H4 (cell line): ENCODE results near the gene ETV4. TPM values are rescaled to one million over a fixed set of nuclear protein-coding genes. Genes with fewer than 3 reads are reported as not detected.

Experiments
- DNase-seq: peaks from one replicate; pipeline ENCODE4 v3.0.0-alpha.2; 2015; ENCODE audit warnings: low spot score
- total RNA-seq: library from RNA; depleted of rRNA; stranded (reverse); fragments of >200 nt; shearing (Covaris generic); gene quantifications from 2 replicates; pipeline ENCODE4 v1.2.3, GENCODE V29; 2014

Gene ETV4
- total RNA-seq, 1 experiment from 2014 or later = 8.1 TPM

DNA sequence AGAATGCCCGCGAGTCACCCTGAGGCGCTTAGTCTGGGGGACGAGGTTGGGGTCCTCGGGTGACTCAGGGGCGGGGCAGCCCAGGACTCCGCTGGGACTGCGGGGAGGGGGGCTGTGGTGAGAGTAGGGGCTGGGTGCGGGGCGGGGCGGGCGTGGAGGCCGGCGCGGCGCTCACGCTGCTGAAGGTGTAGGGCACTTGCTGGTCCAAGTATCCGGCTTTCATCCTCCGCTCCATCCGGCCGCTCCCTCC, 832 bp downstream of the ETV4 start:
- no peak for DNase-seq

DNA sequence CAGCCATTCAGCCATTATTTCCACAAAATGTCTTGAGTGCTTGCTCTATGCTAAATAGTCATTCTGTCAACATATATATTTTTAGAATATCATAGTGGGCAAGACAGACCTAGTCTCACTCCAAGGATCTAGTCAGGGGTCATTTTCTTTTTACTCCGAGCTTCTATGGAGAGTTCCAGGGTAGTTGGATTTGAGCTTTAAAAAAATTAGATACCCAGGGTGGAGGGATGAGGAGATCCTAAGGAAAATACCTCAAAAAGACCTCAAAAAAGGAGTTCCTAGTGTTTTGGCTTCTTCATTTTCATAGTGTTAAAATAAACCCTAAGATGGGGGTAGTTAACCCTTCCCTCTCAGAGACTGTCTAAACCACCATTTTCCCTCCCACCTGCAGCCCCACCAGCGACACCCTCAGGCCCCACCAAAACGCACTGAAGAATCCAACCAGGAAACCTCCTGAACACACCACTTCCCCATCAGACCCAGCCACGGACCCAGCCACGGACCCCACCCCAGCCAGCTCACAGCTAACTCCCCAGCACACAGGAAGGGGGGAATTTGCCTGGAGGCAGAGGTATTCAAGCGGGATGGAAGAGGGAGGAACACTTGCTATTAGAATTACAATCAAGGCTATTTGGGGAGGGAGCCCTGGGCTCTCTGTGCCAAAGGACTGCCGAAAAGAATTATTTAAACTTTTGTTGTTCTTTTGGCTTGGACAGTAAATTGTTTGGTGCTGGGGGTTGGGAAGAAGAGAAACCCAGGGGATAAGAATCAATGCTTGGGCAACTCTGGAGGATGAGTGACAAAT, 2.2 kb downstream of the ETV4 start:
- DNase-seq = no peak

DNA sequence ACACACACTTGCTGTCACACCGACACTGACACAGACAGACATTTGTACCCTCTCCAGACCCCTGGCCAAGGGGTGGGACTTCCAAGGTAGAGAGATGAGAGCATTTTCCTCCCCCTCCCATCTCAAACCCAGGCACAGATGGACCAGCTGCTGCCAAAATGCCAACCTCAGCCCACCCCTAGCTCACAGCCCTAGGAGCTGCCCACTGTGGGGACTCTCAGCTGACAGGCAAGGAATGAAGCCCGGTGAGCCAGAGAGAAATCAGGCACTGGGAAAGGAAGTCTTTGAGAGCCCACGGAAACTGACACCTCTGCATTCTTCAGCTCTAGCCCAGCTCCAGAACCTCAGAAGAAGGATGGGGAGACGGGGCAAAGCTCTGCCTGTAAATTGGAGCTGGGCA, 2.8 kb downstream of the ETV4 start:
- DNase-seq = no peak

DNA sequence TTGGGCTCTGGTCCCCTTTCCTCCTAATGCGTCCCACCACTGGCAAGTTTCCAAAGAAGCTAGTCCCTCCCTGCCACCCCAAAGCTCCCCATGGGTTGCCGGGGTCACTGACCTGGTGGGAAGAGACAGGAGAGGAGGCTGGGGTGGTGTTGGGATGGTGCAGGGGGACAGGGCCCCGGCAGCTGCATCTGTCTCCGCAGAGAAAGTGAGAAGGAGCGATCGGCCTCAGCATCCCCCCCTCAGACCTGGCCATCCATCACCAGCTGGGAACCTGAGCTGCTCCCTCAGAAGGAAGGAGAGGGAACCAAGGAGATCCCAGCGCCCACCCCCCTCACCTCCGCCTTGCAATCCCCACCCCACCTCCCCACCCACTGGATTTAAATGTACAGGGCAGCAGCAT, 3.3 kb downstream of the ETV4 start:
- DNase-seq = no peak

DNA sequence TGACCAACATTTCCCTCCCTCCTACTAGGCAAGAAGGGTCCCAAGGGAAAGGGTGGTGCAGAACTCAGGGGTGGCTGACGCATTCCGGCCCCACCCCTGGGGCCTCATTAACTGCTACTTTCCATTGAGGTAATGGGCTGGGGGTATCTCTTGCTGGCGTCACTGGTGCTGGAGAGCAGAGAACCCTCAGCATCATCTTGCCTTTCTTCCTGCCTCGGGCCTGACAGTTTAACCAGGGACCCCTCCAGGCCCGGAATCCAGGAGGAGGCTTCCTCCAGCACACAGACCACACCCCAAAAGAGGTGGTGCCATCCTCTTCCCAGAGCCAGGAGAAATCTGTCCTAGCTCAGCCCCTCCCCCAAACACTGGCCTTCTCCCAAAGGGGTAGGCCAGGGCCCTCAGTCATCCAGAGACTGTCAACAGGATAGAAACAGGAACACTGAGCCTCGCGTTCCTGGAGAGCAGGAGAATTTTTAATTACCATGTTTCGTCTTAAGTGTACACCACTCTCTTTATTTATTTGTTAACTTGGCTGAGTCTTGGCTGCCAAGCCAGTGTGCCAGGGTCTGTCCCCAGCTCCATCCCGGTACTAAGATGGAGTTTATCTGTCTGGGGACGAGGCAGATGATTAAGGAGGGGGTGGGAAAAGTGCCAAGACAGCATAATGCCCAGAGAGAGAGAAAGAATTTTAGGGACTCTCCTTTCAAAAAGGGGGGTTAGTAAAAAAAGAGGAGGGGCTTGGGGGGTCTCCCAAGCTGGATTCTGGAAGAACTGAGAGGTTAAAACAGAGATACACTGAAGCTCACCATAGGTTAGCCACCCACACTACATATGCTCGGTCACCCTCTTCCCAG, 5.1 kb downstream of the ETV4 start:
- no peak for DNase-seq

DNA sequence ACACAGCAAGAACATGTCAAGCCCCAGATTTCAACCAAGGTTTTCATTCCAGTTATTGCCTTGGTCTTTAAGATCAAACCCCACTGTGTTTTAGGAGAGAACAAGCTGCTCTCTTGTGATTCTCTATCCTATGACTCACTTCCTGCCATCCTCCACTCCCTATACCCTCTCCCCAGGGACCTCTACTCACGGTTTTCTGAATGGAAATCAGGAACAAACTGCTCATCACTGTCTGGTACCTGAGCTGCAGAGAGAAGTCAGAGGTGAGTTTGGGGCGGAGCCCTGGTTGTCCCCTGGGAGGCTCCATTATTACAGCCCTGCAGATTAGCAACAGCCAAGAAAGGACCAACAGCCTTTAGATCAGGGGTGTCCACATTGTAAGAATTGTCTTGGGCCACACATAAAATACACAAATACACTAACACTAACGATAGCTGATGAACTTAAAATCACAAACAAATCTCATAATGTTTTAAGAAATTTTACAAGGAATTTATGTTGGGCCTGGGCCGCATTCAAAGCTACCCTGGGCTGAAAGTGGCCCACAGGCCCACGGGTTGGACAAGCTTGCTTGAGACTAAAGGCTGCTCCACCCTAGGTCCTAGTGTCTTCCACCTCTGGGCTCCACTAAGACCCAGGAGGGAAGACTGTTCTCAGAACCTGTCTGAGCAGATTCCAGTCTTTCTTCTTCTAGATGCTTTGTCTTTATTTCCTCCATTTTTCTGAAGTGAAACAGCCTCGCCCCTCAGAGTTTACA, 9.7 kb downstream of the ETV4 start:
- peak; percentile 22 for DNase-seq

DNA sequence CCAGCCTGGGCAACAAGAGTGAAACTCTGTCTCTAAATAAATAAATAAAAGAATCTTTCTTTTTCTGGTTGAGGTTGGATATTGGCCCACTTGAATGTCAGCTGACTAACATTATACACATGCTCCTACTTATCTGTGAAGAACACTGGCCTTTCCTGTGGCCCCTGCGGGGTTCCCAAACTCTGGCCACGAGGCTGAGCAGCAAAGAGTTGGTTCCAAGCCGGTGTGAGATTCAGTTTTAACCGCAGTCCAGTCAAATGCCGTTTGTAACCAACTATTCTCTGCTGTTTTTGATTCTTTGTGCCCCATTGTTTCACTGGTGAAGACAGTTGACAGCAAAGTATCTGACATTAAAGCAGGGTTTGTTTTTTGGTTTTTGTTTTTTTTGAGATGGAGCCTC, 11.2 kb downstream of the ETV4 start:
- DNase-seq = no peak

DNA sequence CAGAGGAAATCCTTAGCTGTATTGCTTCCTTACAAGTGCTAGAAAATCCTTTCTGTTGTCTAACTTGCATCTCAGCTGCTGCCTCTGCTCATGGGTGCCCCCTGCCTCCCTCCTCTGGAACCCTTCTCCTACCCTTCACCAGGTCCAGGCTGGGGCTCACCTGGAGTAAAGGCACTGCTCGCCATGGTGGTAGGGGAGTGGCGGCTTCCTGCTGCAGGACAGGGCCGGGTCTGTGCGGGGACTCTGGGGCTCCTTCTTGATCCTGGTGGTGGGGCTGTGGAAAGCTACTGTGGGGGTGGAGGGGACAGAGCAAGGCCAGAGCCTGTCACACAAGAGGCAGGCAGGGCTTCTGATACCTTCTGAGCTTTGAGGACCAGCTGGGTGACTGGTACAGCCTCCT, 12.4 kb downstream of the ETV4 start:
- no peak for DNase-seq

DNA sequence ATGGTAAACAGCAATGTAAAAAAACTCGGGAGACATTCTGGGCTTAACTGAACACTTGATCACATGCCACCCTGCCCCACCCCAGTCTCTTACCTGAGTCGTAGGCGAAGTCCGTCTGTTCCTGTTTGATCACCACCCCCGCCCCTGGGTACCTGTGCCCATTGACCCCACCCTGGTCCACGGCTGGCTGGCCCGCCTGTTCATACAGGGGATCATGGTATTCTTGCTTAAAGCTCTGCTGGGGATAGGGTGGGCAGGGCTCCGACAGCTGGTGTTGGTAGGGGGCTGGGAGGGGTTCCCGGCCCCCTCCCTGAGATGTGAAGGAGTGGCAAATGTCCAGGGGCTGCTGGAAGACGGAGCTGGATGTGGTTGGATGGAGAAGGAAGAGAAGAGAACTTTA, 13.6 kb downstream of the ETV4 start:
- DNase-seq = no peak

DNA sequence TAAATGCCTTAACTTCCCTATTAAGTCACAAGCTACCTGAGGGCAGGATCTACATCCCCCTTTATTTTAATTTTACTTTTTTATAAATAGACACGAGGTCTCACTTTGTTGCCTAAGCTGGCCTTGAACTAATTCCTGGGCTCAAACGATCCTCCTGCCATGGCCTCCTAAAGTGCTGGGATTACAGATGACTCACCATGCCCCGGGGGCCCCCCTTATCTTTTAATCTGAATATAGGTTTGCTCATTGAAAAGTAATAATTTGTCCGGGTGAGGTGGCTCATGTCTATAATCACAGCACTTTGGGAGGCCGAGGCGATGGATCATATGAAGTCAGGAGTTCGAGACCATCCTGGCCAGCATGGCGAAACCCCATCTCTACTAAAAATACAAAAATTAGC, 14.2 kb downstream of the ETV4 start:
- no peak for DNase-seq

DNA sequence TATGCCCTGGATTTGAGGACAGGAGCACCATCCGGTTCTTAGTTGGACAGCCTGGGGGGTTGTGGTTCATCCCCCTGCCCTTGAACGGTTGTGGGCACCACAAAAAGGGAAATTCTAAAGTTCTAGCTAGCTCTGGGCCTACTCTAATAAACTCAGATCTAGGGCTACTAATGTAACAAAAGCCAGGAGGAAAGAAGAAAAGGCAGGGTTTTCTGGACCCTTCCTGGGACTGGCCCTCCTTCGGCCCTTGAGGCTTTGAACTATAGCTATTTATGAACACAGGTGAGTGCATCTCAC, 15.1 kb downstream of the ETV4 start:
- DNase-seq = no peak

DNA sequence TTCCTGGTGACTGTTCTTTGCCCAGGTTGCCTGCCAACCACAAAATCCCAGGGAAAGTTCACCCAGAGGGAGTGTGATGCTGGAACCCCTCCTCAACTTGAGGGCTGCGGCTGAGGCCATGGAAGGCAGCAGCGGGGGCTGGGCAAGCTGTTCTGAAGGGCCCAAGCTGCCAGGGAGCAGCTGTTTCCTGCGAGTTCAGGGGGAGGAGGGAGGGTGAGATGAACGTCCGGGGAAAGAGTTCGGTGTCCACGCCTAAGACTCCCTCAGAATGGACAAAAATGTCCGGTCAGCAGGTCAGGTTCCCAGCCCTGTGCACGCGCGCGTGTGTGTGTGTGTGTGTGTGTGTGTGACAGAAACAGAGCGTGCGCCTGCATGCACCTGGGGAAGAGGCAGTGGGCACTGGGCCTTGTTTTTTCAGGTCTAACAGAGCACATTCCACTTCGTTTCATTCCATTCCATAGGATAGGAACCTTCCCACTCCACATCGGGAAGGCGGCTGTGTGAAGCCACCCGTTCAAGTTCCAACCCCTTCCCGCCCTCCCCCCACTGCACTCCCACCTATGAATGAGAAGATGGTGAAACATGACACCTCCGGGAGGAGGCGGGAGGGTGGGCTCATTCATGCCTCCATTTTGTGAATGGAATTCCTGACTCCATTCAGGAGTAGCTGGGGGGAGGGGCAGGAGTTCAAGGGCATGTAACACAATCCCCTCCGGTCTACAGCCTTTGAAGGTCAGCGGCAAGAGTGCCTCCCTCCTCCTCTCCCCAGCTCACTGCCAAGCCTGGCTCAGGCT, 15.7 kb downstream of the ETV4 start:
- DNase-seq = peak; percentile 81

DNA sequence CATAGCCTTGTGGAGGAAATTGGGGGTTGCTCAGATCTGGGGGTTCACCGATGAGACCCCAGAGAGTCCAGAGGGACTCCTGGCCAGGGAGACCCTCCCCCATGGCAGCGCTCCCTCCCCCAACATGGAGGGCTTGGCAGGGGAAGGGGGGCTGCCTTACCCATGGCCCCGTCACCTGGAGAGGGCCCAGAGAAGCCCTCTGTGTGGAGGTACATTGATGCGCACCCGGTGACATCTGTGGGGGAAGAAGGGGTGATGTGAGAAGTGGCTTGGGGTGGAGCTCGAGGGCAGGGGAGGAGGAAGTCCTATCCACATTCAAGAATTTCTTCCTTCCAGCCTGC, 16.2 kb downstream of the ETV4 start:
- no peak for DNase-seq

DNA sequence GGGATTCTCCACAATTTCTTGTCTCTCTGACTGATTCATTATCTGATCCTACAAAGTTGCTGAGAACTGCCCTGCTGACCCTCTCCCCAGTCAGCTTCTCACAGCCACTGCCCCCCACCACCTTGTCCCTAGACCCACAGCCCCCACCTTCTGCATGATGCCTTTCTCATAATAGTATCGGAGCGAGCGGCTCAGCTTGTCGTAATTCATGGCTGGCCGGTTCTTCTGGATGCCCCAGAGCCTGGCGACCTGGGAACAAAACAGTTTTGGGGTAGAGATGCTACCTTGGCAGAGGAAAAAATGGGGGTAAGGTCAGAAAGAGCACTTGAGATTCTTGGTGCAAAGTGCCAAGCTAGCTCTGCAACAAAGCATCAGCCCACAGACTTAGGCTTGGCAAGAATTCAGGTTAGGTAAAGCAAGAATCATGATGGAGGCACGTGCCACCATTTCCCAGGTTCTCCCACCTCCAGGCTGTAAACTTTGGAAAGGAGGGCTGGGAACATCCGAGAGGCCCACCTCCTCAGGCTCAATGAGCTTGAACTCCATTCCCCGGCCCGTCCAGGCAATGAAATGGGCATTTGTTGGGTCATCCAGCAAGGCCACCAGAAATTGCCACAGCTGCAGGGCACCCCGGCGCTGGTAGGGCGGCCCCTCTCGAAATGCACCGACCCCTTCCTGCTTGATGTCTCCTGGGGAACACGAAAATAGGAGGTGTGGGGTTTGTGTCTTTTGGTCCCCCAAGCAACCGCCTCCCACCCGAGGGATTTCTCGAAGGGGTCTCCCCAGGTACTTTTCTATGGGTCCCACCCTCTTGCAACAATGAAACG, 16.9 kb downstream of the ETV4 start:
- no peak for DNase-seq

DNA sequence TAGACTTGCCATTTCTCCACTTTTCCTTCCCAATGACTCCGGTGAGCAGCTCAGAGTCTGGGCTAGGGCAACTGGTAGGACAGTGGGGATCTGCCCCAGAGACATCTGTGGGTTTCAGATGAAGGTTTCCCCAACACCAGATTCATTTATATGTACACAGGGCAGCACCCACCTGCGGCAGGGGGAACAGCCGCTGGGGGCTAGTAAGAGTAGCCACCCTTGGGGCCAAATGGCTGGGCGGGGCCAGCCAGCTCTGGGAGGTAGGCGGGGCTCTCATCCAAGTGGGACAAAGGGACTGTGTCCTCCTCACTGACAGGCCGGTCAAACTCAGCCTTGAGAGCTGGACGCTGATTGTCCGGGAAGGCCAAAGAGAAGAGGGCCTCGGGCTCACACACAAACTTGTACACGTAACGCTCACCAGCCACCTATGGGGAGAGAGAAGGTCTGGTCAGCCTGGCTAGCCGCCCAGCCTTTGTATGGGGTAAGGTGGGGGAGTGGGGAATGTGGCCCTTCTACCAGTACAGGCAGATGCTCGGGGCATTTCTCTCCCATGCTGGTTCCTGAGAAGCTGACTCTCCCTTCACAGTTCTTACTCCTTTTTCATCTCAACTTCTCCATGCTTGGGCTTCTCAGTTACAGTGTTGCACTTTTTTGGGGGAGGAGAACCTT, 17.7 kb downstream of the ETV4 start:
- no peak for DNase-seq

DNA sequence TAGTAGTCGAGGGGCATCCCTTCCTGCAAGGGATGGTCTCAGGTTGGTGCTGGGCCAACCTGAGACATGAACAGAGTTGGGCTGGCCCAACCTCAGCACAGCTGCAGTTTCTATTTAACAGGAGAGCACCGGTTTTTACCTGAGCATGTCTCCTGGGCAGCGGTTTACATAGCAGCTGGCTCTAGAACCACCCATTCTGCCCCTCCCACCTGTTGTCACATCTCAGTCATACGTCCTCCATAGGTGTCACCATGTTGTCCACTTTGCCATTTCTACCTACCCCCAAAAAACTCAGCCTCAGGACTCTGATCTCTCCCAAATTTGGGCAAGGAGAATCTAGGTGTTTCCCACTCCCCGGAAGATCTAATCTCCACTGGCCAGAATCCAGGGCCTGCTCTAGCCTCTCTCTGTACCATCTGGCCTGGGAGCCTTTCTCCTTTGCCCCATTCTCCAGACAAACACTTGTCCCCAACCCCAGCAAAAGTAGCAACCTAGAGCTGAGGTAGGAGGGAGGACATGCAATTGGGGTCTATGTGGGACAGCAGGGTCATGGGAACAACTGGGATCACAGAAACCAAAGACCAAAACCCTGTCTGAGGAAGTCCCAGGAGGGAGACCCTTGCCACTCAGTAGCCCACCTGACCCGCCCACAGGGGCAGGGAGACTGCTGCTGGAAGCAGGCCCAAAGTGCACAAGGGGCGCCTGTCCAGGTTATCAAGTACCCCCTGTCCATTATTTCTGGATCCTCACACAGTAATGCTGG, 19.1 kb downstream of the ETV4 start:
- no peak for DNase-seq

DNA sequence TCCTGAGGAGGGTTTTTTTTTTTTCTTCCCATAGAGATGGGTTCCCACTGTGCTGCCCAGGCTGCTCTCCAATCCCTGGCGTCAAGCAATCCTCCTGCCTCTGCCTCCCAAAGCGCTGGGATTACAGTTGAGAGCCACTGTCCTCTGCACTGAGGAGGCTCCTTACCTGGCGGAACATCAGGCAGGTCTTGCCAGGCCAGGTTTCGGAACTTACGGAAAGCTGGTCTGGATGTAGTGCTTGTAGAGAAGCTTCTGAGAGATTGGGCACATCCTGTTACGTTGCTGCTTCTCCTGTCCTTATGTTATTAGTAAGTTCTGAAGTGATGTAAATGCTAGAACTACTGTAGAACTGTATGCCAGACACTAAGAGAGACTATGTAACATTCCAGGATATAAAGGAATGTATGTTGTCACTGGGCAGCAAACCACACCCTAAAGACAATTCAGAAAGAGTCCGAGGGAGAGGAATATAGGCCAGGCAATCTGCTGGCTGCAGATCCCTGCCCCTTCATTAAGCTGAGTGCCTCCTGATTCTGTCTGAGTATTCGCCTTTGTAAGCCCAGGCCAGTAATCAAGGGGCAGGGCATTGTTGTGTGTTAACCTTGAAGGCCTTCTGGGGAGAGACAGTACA, 21.1 kb downstream of the ETV4 start:
- no peak for DNase-seq

DNA sequence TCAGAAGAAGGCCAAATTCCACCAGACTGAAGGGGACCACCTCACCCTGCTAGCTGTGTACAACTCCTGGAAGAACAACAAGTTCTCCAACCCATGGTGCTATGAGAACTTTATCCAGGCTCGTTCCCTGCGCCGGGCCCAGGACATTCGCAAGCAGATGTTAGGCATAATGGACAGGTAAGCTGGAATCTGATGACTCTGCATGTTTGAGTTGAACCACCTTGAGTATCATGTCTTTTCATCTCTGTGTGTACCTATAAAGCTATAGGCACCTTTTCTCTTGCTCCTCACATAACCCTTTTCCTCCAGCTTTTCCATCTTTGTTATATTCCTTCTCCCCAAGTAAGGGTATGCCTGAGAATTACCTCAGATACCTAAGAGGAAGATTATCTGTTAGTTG, 24.8 kb downstream of the ETV4 start:
- no peak for DNase-seq

DNA sequence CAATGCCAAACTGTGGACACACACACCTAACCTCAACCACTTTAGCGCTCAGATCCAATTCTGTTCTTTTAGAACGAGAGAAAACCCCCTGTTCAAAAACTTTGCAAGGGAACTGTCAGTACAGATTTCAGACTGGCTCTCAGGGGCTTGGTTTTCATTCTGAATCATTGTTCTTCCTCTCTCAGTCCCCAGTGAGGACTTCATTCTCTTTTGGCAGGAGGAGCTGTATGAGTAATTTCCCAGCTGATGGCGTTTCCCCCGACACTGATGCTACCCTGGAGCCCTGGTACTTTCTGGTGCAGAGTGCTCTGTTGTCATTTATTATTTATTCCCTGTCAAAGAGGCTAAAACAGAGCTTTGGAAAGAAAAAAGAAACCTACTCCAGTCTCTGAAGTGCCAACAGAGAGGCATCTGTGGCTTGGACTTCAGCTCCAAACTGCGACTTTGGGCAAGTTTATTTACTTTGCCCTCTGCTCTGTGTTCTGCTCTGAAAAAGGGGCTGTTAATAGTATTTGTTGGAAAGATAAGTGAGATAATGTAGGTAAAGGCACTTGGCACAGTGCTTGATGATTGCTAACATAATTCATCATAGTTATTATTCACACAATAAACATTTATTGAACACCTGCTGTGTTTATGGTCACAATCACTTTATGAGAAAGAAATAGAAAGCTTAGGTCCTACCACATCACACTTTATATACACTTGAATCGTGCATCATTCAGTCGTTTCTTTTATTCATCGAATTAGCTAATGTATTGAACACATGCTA, 28.3 kb downstream of the ETV4 start:
- no peak for DNase-seq
